ENCODE results near the gene SPHKAP. TPM values are rescaled to one million over a fixed set of nuclear protein-coding genes. Genes with fewer than 3 reads are reported as not detected.
"Not testable (repeated sequence)": the region's sequence is repeated elsewhere in the genome, so short reads cannot be mapped to it uniquely, and the experiment has no call there.

Gene SPHKAP
- total RNA-seq, result not detected

DNA sequence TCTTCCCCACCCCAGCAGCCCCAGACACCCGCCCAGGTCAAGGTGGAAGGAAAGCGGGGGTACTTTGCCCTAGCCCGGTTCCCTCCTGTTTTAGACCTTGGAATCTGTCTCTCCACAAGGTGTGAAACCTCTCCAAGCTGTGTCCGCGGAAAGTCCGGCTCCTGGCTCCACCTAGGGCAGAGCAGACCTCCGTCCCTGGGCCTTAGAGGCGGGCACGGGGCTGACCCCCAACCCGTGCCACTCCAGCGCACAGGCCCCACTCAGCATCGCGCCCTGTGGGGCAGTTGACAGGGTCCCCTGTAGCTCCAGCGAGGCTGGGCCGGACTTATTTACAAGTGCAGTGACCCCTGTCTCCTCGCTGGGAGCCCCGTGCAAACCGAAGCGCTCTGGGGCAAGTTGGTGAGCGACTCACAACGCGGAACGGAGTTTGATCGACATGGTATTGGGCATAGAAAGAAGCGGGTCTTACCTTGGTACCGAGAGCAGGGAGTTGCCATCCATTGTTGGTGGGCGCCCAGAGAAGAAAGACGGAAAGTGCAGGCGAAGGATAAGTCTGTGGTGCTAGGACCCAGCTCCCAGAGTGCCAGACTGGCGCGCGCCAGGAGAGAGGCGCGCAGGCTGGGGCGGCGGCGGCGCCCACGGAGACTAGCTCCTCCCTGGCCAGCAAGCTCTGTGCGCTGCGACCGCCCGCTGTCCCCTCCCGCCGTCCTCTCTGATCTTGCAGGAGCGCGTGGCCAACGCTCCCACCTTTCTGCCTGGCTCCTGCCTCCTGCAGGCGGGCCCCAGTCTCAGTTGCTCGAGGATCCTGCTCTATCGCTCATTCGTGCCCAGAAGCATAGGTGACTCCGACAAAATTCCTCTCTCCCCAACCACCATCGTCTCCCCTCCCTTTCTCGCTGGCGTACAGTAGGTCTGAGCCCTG lies at the start of gene SPHKAP:
Gene SPHKAP (minus strand): TSS at position 590 of the 922 bp plus-strand sequence. CDS start 89 bp downstream, at position 501.
- DNase-seq, result no peak
- H3K4me1 ChIP-seq, result no peaks in the 10 kb centered on the region
- TF ChIP-seq, protein P1, sequence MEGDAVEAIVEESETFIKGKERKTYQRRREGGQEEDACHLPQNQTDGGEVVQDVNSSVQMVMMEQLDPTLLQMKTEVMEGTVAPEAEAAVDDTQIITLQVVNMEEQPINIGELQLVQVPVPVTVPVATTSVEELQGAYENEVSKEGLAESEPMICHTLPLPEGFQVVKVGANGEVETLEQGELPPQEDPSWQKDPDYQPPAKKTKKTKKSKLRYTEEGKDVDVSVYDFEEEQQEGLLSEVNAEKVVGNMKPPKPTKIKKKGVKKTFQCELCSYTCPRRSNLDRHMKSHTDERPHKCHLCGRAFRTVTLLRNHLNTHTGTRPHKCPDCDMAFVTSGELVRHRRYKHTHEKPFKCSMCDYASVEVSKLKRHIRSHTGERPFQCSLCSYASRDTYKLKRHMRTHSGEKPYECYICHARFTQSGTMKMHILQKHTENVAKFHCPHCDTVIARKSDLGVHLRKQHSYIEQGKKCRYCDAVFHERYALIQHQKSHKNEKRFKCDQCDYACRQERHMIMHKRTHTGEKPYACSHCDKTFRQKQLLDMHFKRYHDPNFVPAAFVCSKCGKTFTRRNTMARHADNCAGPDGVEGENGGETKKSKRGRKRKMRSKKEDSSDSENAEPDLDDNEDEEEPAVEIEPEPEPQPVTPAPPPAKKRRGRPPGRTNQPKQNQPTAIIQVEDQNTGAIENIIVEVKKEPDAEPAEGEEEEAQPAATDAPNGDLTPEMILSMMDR (IDR thresholded peaks at IDR 0.05), result no peak
- TF ChIP-seq POLR2A (IDR thresholded peaks at IDR 0.05), result no peak
- no peak within 1 kb of the TSS for H3K27ac ChIP-seq
- H3K27me3 ChIP-seq, result no peaks in the 10 kb centered on the region
- H3K4me3 ChIP-seq, result no peak within 1 kb of the TSS
- H3K9me3 ChIP-seq, result no peaks in the 10 kb centered on the region
- no peaks in the 10 kb centered on the region for H3K36me3 ChIP-seq

DNA sequence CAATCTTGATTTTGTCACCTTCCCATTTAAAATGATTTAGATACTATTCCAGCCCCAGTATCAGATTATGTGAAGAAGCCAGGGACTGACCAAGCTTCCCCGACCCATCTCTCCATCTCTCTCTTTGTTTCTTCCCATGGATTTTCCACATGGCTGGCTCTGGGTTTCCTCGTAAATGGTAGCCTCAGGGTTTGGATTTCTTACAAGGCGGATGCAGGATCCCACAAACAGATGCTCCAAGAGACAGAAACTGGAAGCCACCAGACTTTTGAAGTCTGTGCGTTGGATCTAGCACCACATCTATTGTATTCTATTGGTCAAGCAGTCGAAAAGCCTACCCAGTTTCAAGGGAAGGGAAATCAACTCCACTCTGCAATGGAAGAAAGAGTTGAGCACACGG lies 46.0 kb upstream of the SPHKAP start:
- H3K9me3 ChIP-seq, result no peaks in the 10 kb centered on the region
- H3K36me3 ChIP-seq, result no peaks in the 10 kb centered on the region
- H3K4me3 ChIP-seq, result no peak overlapping the region
- H3K27ac ChIP-seq, result no peak overlapping the region
- H3K4me1 ChIP-seq, result no peaks in the 10 kb centered on the region
- no peaks in the 10 kb centered on the region for H3K27me3 ChIP-seq
- DNase-seq, result no peak
- TF ChIP-seq POLR2A (IDR thresholded peaks at IDR 0.05), result no peak
- TF ChIP-seq, protein P1 (IDR thresholded peaks at IDR 0.05), result no peak

DNA sequence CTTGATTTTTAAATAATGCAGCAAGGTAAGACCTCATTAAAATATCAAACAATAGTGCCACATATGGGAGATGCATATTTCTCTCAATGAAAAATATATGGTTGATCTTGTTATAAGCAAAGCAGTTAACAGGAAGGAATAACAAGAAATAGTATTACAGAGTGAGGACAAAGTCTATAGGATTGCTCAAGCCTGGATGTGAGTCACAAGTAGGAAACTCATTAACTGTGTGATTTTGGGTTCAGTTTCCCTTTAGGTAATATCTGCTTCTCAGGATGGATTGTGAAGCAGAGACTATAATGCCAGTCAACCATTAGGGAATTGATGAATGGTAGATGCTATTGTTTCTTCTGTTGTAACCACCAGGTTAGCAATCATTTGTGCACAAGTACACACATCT lies 42.9 kb upstream of the SPHKAP start:
- Histone ChIP-seq H3K36me3 (no peaks in the 10 kb centered on the region), H3K27me3 (no peaks in the 10 kb centered on the region), H3K4me3 (no peak overlapping the region), H3K4me1 (no peaks in the 10 kb centered on the region), H3K27ac (no peak overlapping the region), H3K9me3 (no peaks in the 10 kb centered on the region)
- no peak for DNase-seq
- TF ChIP-seq, protein P1 (IDR thresholded peaks at IDR 0.05), result no peak
- no peak for TF ChIP-seq POLR2A (IDR thresholded peaks at IDR 0.05)

DNA sequence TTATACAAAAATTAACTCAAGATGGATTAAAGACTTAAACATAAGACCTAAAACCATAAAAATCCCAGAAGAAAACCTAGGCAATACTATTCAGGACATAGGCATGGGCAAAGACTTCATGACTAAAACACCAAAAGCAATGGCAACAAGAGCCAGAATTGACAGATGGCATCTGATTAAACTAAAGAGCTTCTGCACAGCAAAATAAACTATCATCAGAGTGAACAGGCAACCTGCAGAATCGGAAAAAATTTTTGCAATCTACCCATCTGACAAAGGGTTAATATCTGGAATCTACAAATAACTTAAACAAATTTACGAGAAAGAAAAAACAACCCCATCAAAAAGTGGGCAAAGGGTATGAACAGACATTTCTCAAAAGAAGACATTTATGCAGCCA lies 37.1 kb upstream of the SPHKAP start:
- H3K27me3 ChIP-seq, H3K4me1 ChIP-seq, H3K27ac ChIP-seq, H3K9me3 ChIP-seq, H3K36me3 ChIP-seq, H3K4me3 ChIP-seq, DNase-seq: not testable (repeated sequence)

- no peak for DNase-seq
- Histone ChIP-seq H3K27me3 (no peaks in the 10 kb centered on the region), H3K36me3 (no peaks in the 10 kb centered on the region), H3K27ac (no peak overlapping the region), H3K4me3 (no peak overlapping the region), H3K4me1 (no peaks in the 10 kb centered on the region), H3K9me3 (no peaks in the 10 kb centered on the region)
- no peak for TF ChIP-seq POLR2A (IDR thresholded peaks at IDR 0.05)
- TF ChIP-seq, protein P1 (IDR thresholded peaks at IDR 0.05), result no peak
Measured at GRCh38 chr2:228197504-228197903, 16.0 kb upstream of the SPHKAP start.

GRCh38 chr2:228180181-228181097 lies 1.0 kb downstream of the SPHKAP start:
- DNase-seq, result no peak
- Histone ChIP-seq H3K9me3 (no peaks in the 10 kb centered on the region), H3K27me3 (no peaks in the 10 kb centered on the region), H3K4me3 (no peak overlapping the region), H3K4me1 (no peaks in the 10 kb centered on the region), H3K36me3 (no peaks in the 10 kb centered on the region), H3K27ac (no peak overlapping the region)
- TF ChIP-seq POLR2A (IDR thresholded peaks at IDR 0.05), result no peak

Measured in Peyer's patch (tissue), 4 donors.